Activated effector memory CD4-positive, alpha-beta T cell treated with anti-CD3 and anti-CD28 coated beads, Interleukin-2, amount 50 U/mL, for 16 hours (primary cell): Measurements from ENCODE around the gene PCDH11Y.
"Not testable (repeated sequence)": the region's sequence is repeated elsewhere in the genome, so short reads cannot be mapped to it uniquely, and the experiment has no call there.

Experiments used
- DNase-seq: peaks from one replicate; pipeline ENCODE4 v3.0.0-alpha.2; 2020

Gene PCDH11Y

GRCh38 chrY:5000057-5000456 is at the start of gene PCDH11Y:
PCDH11Y (plus strand) TSS chrY:5000296; CDS start chrY:5057100, 56,804 bp downstream.
- peak; percentile 52 for DNase-seq

GRCh38 chrY:4967894-4968293 is 32.2 kb upstream of the PCDH11Y start:
- DNase-seq = not testable (repeated sequence)

GRCh38 chrY:4991743-4992400 is 8.2 kb upstream of the PCDH11Y start:
- DNase-seq = not testable (repeated sequence)

GRCh38 chrY:4994892-4995291 is 5.2 kb upstream of the PCDH11Y start:
- DNase-seq = not testable (repeated sequence)

GRCh38 chrY:5002476-5003184 is 2.5 kb downstream of the PCDH11Y start:
- DNase-seq = not testable (repeated sequence)

- DNase-seq = not testable (repeated sequence)
Measured at GRCh38 chrY:5038972-5039523, 39.0 kb downstream of the PCDH11Y start.

GRCh38 chrY:5083017-5083416 is 82.9 kb downstream of the PCDH11Y start:
- DNase-seq = not testable (repeated sequence)

- DNase-seq = not testable (repeated sequence)
Measured at GRCh38 chrY:5182998-5183397, 182.9 kb downstream of the PCDH11Y start.

- not testable (repeated sequence) for DNase-seq
Measured at GRCh38 chrY:5215116-5215515, 215.0 kb downstream of the PCDH11Y start.

- DNase-seq = not testable (repeated sequence)
Measured at GRCh38 chrY:5324931-5325330, 324.8 kb downstream of the PCDH11Y start.

GRCh38 chrY:5342220-5342619 is 342.1 kb downstream of the PCDH11Y start:
- DNase-seq = not testable (repeated sequence)

- not testable (repeated sequence) for DNase-seq
Measured at GRCh38 chrY:5543705-5544104, 543.6 kb downstream of the PCDH11Y start.

GRCh38 chrY:5638589-5638988 is 638.5 kb downstream of the PCDH11Y start:
- not testable (repeated sequence) for DNase-seq

GRCh38 chrY:5679265-5679664 is 679.2 kb downstream of the PCDH11Y start:
- not testable (repeated sequence) for DNase-seq

- DNase-seq = not testable (repeated sequence)
Measured at GRCh38 chrY:5708727-5709126, 708.6 kb downstream of the PCDH11Y start.

GRCh38 chrY:5709788-5710381 is 709.8 kb downstream of the PCDH11Y start:
- DNase-seq = not testable (repeated sequence)

GRCh38 chrY:5761403-5761802 is 761.3 kb downstream of the PCDH11Y start:
- not testable (repeated sequence) for DNase-seq

- not testable (repeated sequence) for DNase-seq
Measured at GRCh38 chrY:5776485-5776884, 776.4 kb downstream of the PCDH11Y start.
